Smooth muscle cell (in vitro differentiated cells): ENCODE results near the gene CALHM2. TPM values are rescaled to one million over a fixed set of nuclear protein-coding genes. Genes with fewer than 3 reads are reported as not detected.

Experiments
- DNase-seq: peaks from one replicate; lab custom pipeline; 2025; ENCODE audit not compliant: unreplicated experiment; lab: John Stamatoyannopoulos, UW
- H2AFZ ChIP-seq: fragments of 200-600 bp; sonication (generic); 2 replicates; pipeline ENCODE4 v1.6.0; 2016; ENCODE audit warnings: antibody characterized with exemption, low read depth, mild to moderate bottlenecking
- H3F3A ChIP-seq: fragments of 200-600 bp; sonication (generic); 2 replicates; pipeline ENCODE4 v1.6.0; 2017; ENCODE audit warnings: antibody characterized with exemption, low read depth
- H3K27ac ChIP-seq: fragments of 200-600 bp; sonication (generic); 2 replicates; pipeline ENCODE4 v1.5.1; 2016; ENCODE audit warnings: low read depth, mild to moderate bottlenecking
- H3K27me3 ChIP-seq: fragments of 200-600 bp; sonication (generic); 2 replicates; pipeline ENCODE4 v1.6.1; 2016; ENCODE audit warnings: low read depth, mild to moderate bottlenecking
- H3K36me3 ChIP-seq: fragments of 200-600 bp; sonication (generic); 2 replicates; pipeline ENCODE4 v1.5.1; 2016; ENCODE audit warnings: low read depth
- H3K4me1 ChIP-seq: fragments of 200-600 bp; sonication (generic); 2 replicates; pipeline ENCODE4 v1.5.1; 2016; ENCODE audit warnings: low read depth
- H3K4me2 ChIP-seq: fragments of 200-600 bp; sonication (generic); 2 replicates; pipeline ENCODE4 v1.6.0; 2016; ENCODE audit warnings: mild to moderate bottlenecking
- H3K4me3 ChIP-seq: fragments of 200-600 bp; sonication (generic); 2 replicates; pipeline ENCODE4 v1.5.1; 2016; ENCODE audit warnings: mild to moderate bottlenecking
- H3K79me2 ChIP-seq: fragments of 200-600 bp; sonication (generic); 2 replicates; pipeline ENCODE4 v1.6.0; 2016; ENCODE audit warnings: low read depth, mild to moderate bottlenecking
- H3K9ac ChIP-seq: fragments of 200-600 bp; sonication (generic); 2 replicates; pipeline ENCODE4 v1.6.0; 2016; ENCODE audit warnings: low read depth
- H3K9me3 ChIP-seq: fragments of 200-600 bp; sonication (generic); replicated peaks from 2 replicates; pipeline ENCODE4 v1.5.1; 2016; ENCODE audit warnings: low read depth
- H4K20me1 ChIP-seq: fragments of 200-600 bp; sonication (generic); 2 replicates; pipeline ENCODE4 v1.6.0; 2016; ENCODE audit warnings: low read depth
- CTCF ChIP-seq: fragments of 200-600 bp; sonication (generic); IDR thresholded peaks from 2 replicates; pipeline ENCODE4 v1.5.1; 2017; ENCODE audit warnings: borderline replicate concordance, mild to moderate bottlenecking, antibody characterized with exemption; ENCODE audit not compliant: insufficient read depth, poor library complexity, severe bottlenecking
- WGBS: methylation state at CpG from one replicate; pipeline ENCODE4 v1.1.7; 2016; ENCODE audit warnings: low lambda C conversion rate; 5-methylcytosine and 5-hydroxymethylcytosine counted together
- polyA plus RNA-seq: library from polyadenylated mRNA; unstranded; fragments of >200 nt; fragmentation: Nextera tagmentation; extraction: Ambion mirVana; gene quantifications from 2 replicates; pipeline ENCODE4 v1.2.1, GENCODE V29; 2016
- total RNA-seq: library from RNA; depleted of rRNA; stranded (reverse); fragments of >200 nt; gene quantifications from 2 replicates; pipeline ENCODE4 v1.2.3, GENCODE V29; 2014

CALHM2 gene
- total and polyA plus RNA-seq, 2 experiments from 2014 or later: 3.1 to 8.6 TPM

- Histone ChIP-seq H3K27me3 (no peaks in the 10 kb centered on the region), H3K9me3 (no peaks in the 10 kb centered on the region), H3K4me3 (no peak overlapping the region), H2AFZ (no peak overlapping the region), H4K20me1 (no peaks in the 10 kb centered on the region), H3K79me2 (no peaks in the 10 kb centered on the region), H3K9ac (no peak overlapping the region), H3K36me3 (no peaks in the 10 kb centered on the region), H3F3A (no peaks in the 10 kb centered on the region), H3K4me1 (no peaks in the 10 kb centered on the region), H3K27ac (no peak overlapping the region), H3K4me2 (no peak overlapping the region)
- no peak for TF ChIP-seq CTCF
- DNase-seq: no peak
- 81% methylated on average over 8 of the region's 8 CpGs for WGBS
These were observed 5.1 kb upstream of the CALHM2 start for GRCh38 chr10:103457176-103457712.

DNA sequence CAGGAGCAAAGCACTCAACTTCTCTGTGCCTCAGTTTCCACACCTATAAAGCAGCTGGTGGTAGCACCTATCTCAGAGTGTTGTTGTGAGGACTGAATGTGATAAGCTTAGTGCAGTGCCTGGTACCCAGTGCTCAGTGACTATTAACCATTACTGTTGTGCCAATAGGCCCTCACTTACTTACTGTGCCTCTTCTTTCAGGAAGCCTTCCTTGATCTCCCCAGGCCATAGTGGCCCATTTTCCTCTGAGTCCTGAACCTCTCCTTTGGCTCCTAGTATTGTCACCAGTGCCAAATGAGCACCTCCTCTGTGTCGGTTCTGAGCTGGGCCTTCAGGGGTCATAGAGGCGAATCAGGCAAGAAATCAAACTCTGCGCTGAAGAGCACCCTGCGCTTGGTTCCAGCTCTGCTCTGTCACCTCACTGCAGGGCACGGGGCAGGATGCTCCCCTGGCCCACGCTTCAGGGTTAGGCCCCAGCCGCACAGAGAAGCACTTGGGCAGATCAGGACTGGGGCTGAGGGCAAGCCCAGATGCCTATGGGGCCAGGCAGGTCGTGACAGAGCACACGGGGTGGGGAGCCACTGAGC is 4.0 kb upstream of the CALHM2 start:
- H3K4me1 ChIP-seq: no peaks in the 10 kb centered on the region
- H3K4me3 ChIP-seq: no peak overlapping the region
- H3K4me2 ChIP-seq: no peak overlapping the region
- H3K27ac ChIP-seq: no peak overlapping the region
- no peaks in the 10 kb centered on the region for H4K20me1 ChIP-seq
- H3K27me3 ChIP-seq: no peaks in the 10 kb centered on the region
- H3K9me3 ChIP-seq: no peaks in the 10 kb centered on the region
- no peaks in the 10 kb centered on the region for H3K36me3 ChIP-seq
- no peak overlapping the region for H2AFZ ChIP-seq
- whole genome bisulfite sequencing: 91% methylated on average over 9 of the region's 9 CpGs
- no peak for TF ChIP-seq CTCF
- no peaks in the 10 kb centered on the region for H3F3A ChIP-seq
- no peak overlapping the region for H3K9ac ChIP-seq
- DNase-seq: no peak
- H3K79me2 ChIP-seq: no peaks in the 10 kb centered on the region

DNA sequence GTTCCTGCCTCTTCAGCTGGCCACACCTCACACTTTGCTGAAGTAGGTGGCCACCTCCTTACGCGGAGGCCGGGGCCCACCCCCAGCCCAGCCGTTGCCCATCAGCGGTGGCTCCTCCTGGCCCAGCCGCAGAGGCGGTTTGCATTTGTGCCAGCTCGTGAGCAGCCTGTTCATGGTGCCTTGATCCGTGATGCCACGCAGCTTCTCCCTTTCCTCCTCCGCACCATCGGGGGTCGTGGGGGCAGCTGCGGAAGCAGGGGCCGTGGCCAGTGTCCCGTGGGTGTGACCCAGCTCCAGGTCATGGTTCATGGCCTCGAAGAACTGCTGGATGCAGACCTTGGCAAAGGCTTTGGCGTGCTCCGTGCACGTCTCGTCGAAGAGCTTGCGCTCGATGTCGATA is 3.1 kb upstream of the CALHM2 start:
- DNase-seq: no peak
- WGBS: 94% methylated on average over 25 of the region's 25 CpGs
- Histone ChIP-seq H3K27ac (no peak overlapping the region), H3K9ac (no peak overlapping the region), H3K9me3 (no peaks in the 10 kb centered on the region), H3F3A (no peaks in the 10 kb centered on the region), H3K79me2 (no peaks in the 10 kb centered on the region), H4K20me1 (no peaks in the 10 kb centered on the region), H3K27me3 (no peaks in the 10 kb centered on the region), H3K4me2 (no peak overlapping the region), H2AFZ (no peak overlapping the region), H3K4me1 (no peaks in the 10 kb centered on the region), H3K36me3 (no peaks in the 10 kb centered on the region), H3K4me3 (no peak overlapping the region)
- no peak for TF ChIP-seq CTCF

DNA sequence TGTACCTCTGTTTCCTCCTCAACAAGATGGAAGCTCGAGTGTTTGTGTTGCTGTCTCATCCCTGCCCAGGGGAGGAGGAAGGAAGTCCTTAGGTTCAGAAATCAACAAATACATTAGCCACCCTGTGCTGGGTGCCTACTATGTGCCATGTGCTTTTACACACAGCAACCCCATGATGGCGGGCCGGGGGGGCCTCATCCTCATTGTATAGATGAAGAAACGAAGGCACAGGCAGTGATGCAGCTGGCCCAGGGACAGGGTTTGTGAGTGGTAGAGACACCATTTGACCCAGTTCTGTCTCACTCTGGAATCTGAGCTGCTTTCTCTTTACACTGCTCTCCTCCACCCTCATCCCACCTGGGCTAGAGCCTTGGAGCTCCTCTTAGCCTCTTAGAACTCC is 1.9 kb upstream of the CALHM2 start:
- no peaks in the 10 kb centered on the region for H3F3A ChIP-seq
- H3K79me2 ChIP-seq: no peaks in the 10 kb centered on the region
- no peaks in the 10 kb centered on the region for H3K36me3 ChIP-seq
- no peak overlapping the region for H2AFZ ChIP-seq
- no peaks in the 10 kb centered on the region for H4K20me1 ChIP-seq
- no peaks in the 10 kb centered on the region for H3K27me3 ChIP-seq
- H3K4me3 ChIP-seq: no peak overlapping the region
- no peak overlapping the region for H3K4me2 ChIP-seq
- no peak for TF ChIP-seq CTCF
- no peaks in the 10 kb centered on the region for H3K9me3 ChIP-seq
- DNase-seq: no peak
- no peak overlapping the region for H3K9ac ChIP-seq
- WGBS: 96% methylated on average over 4 of the region's 4 CpGs
- no peak overlapping the region for H3K27ac ChIP-seq
- H3K4me1 ChIP-seq: no peaks in the 10 kb centered on the region
